Measurements from ENCODE around the gene NPTN. TPM values are rescaled to one million over a fixed set of nuclear protein-coding genes. Genes with fewer than 3 reads are reported as not detected.

NPTN gene
- total and polyA plus RNA-seq, 2 donors (not counting 1 experiment from before 2014, with no cell fraction given): 152 to 372 TPM

DNA sequence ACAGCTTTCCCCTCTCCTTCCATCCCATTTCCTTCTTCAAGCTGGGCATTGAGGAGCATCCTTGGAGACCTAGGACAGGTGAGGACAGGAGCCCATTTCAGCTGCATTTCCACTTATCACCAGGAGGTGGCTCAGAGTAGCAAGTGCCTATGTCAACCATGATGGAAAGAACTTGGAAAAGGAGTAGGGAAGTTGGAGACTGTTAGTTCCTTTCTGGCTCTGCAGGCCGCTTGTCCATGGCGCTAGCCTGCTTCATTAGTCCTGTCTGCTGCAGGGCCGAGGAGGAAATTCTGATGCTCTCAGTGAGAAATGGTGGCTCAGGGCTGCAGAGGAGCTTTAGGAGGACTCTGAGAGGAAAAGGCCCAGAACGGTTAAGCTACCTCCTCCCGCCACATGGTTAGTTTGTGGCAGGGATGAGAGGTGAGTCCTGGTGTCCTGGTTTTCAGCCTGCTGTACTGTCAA, 44.0 kb upstream of the NPTN start:
- Histone ChIP-seq H3K4me1 (ENCODE audit: control insufficient read depth, extremely low read depth, insufficient read depth, low read length) (peaks cover 2% of the 10 kb centered on the region), H3K27ac (ENCODE audit: insufficient read depth, low read length) (no peak overlapping the region), H3K27me3 (ENCODE audit: control insufficient read depth, insufficient read depth, low read length) (peaks cover 16% of the 10 kb centered on the region), H3K4me2 (ENCODE audit: extremely low read depth, insufficient read depth, low read length) (no peak overlapping the region), H3K36me3 (ENCODE audit: control insufficient read depth, insufficient read depth, low read length) (no peaks in the 10 kb centered on the region), H2AFZ (ENCODE audit: low read length) (no peak overlapping the region), H4K20me1 (ENCODE audit: control insufficient read depth, extremely low read depth, insufficient read depth, low read length) (no peaks in the 10 kb centered on the region), H3K79me2 (ENCODE audit: control insufficient read depth, insufficient read depth, low read length) (no peaks in the 10 kb centered on the region), H3K4me3 (replicated peaks in 1 of 4; ENCODE audit: control extremely low read depth in 1 of 4, insufficient read depth in 1 of 4, low read depth in 3 of 4, low read length in 4 of 4) (no peak overlapping the region), H3K9ac (ENCODE audit: insufficient read depth, low read length) (no peak overlapping the region), H3K9me3 (ENCODE audit: control insufficient read depth, insufficient read depth, low read depth, low read length) (no peaks in the 10 kb centered on the region)
- peak; percentile 51 to 77 for DNase-seq (ENCODE audit: low read depth in 2 of 2)
- TF ChIP-seq, protein P1, sequence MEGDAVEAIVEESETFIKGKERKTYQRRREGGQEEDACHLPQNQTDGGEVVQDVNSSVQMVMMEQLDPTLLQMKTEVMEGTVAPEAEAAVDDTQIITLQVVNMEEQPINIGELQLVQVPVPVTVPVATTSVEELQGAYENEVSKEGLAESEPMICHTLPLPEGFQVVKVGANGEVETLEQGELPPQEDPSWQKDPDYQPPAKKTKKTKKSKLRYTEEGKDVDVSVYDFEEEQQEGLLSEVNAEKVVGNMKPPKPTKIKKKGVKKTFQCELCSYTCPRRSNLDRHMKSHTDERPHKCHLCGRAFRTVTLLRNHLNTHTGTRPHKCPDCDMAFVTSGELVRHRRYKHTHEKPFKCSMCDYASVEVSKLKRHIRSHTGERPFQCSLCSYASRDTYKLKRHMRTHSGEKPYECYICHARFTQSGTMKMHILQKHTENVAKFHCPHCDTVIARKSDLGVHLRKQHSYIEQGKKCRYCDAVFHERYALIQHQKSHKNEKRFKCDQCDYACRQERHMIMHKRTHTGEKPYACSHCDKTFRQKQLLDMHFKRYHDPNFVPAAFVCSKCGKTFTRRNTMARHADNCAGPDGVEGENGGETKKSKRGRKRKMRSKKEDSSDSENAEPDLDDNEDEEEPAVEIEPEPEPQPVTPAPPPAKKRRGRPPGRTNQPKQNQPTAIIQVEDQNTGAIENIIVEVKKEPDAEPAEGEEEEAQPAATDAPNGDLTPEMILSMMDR (conservative IDR thresholded peaks at IDR 0.05 in 1 of 2, IDR thresholded peaks at IDR 0.05 in 1 of 2; ENCODE audit: low read depth in 1 of 2, low read length in 2 of 2): peak; percentile 89 to 96
- no peak for TF ChIP-seq EZH2 (IDR thresholded peaks at IDR 0.05; ENCODE audit: low read length, missing control alignments)

- Histone ChIP-seq H4K20me1 (ENCODE audit: control insufficient read depth, extremely low read depth, insufficient read depth, low read length) (no peaks in the 10 kb centered on the region), H3K9me3 (ENCODE audit: control insufficient read depth, insufficient read depth, low read depth, low read length) (no peaks in the 10 kb centered on the region), H3K4me1 (ENCODE audit: control insufficient read depth, extremely low read depth, insufficient read depth, low read length) (no peaks in the 10 kb centered on the region), H3K4me3 (replicated peaks in 1 of 4; ENCODE audit: control extremely low read depth in 1 of 4, insufficient read depth in 1 of 4, low read depth in 3 of 4, low read length in 4 of 4) (no peak overlapping the region), H3K79me2 (ENCODE audit: control insufficient read depth, insufficient read depth, low read length) (no peaks in the 10 kb centered on the region), H3K27ac (ENCODE audit: insufficient read depth, low read length) (no peak overlapping the region), H3K27me3 (ENCODE audit: control insufficient read depth, insufficient read depth, low read length) (peaks cover 22% of the 10 kb centered on the region), H3K4me2 (ENCODE audit: extremely low read depth, insufficient read depth, low read length) (no peak overlapping the region), H3K36me3 (ENCODE audit: control insufficient read depth, insufficient read depth, low read length) (no peaks in the 10 kb centered on the region), H2AFZ (ENCODE audit: low read length) (no peak overlapping the region), H3K9ac (ENCODE audit: insufficient read depth, low read length) (no peak overlapping the region)
- DNase-seq (ENCODE audit: low read depth in 2 of 2): no peak
- TF ChIP-seq, protein P1 (conservative IDR thresholded peaks at IDR 0.05 in 1 of 2, IDR thresholded peaks at IDR 0.05 in 1 of 2; ENCODE audit: low read depth in 1 of 2, low read length in 2 of 2): no peak
- no peak for TF ChIP-seq EZH2 (IDR thresholded peaks at IDR 0.05; ENCODE audit: low read length, missing control alignments)
These were observed 41.4 kb upstream of the NPTN start for GRCh38 chr15:73674587-73674986.

GRCh38 chr15:73660455-73660854, 27.3 kb upstream of the NPTN start:
- H3K9me3 ChIP-seq (ENCODE audit: control insufficient read depth, insufficient read depth, low read depth, low read length): no peaks in the 10 kb centered on the region
- H3K79me2 ChIP-seq (ENCODE audit: control insufficient read depth, insufficient read depth, low read length): no peaks in the 10 kb centered on the region
- no peaks in the 10 kb centered on the region for H3K4me1 ChIP-seq (ENCODE audit: control insufficient read depth, extremely low read depth, insufficient read depth, low read length)
- H3K9ac ChIP-seq (ENCODE audit: insufficient read depth, low read length): no peak overlapping the region
- peaks cover 3% of the 10 kb centered on the region for H3K27me3 ChIP-seq (ENCODE audit: control insufficient read depth, insufficient read depth, low read length)
- no peak overlapping the region for H3K4me2 ChIP-seq (ENCODE audit: extremely low read depth, insufficient read depth, low read length)
- H2AFZ ChIP-seq (ENCODE audit: low read length): no peak overlapping the region
- H3K4me3 ChIP-seq (replicated peaks in 1 of 4; ENCODE audit: control extremely low read depth in 1 of 4, insufficient read depth in 1 of 4, low read depth in 3 of 4, low read length in 4 of 4): no peak overlapping the region
- TF ChIP-seq, protein P1 (conservative IDR thresholded peaks at IDR 0.05 in 1 of 2, IDR thresholded peaks at IDR 0.05 in 1 of 2; ENCODE audit: low read depth in 1 of 2, low read length in 2 of 2): no peak
- TF ChIP-seq EZH2 (IDR thresholded peaks at IDR 0.05; ENCODE audit: low read length, missing control alignments): no peak
- no peak overlapping the region for H3K27ac ChIP-seq (ENCODE audit: insufficient read depth, low read length)
- H4K20me1 ChIP-seq (ENCODE audit: control insufficient read depth, extremely low read depth, insufficient read depth, low read length): no peaks in the 10 kb centered on the region
- DNase-seq (ENCODE audit: low read depth in 2 of 2): no peak
- no peaks in the 10 kb centered on the region for H3K36me3 ChIP-seq (ENCODE audit: control insufficient read depth, insufficient read depth, low read length)
